Measurements from ENCODE around the gene RRAS.
A peak's percentile ranks its signal among the peaks of the same experiment; 100 is the strongest.

The RRAS gene

GRCh38 chr19:49640113-49640898 lies at the start of gene RRAS:
TSS of gene RRAS (minus strand) at chr19:49640143. CDS start at chr19:49640098, 45 bp downstream.
- DNase-seq (ENCODE audit: low read depth in 2 of 2) = peak; percentile 98 to 99

GRCh38 chr19:49689133-49690078 lies 49.5 kb upstream of the RRAS start, which contains the start of gene ADM5:
TSS of gene ADM5 (plus strand) at chr19:49689594. CDS start at chr19:49689838, 244 bp downstream.
- DNase-seq (ENCODE audit: low read depth in 2 of 2) = no peak

GRCh38 chr19:49688531-49689132 lies 48.7 kb upstream of the RRAS start:
- DNase-seq (ENCODE audit: low read depth in 2 of 2) = no peak

GRCh38 chr19:49687566-49688316 lies 47.8 kb upstream of the RRAS start:
- DNase-seq (ENCODE audit: low read depth in 2 of 2) = no peak

GRCh38 chr19:49687150-49687549 lies 47.2 kb upstream of the RRAS start:
- DNase-seq (ENCODE audit: low read depth in 2 of 2) = no peak

- DNase-seq (ENCODE audit: low read depth in 2 of 2) = no peak
These were observed 46.7 kb upstream of the RRAS start for GRCh38 chr19:49686503-49687088.

- no peak for DNase-seq (ENCODE audit: low read depth in 2 of 2)
These were observed 45.9 kb upstream of the RRAS start for GRCh38 chr19:49685845-49686332.

- no peak for DNase-seq (ENCODE audit: low read depth in 2 of 2)
These were observed 45.1 kb upstream of the RRAS start for GRCh38 chr19:49684983-49685553.

- DNase-seq (ENCODE audit: low read depth in 2 of 2) = no peak
These were observed 44.5 kb upstream of the RRAS start for GRCh38 chr19:49684251-49684982.

GRCh38 chr19:49683814-49684250 lies 43.9 kb upstream of the RRAS start:
- DNase-seq (ENCODE audit: low read depth in 2 of 2) = no peak

- DNase-seq (ENCODE audit: low read depth in 2 of 2) = no peak
These were observed 42.3 kb upstream of the RRAS start for GRCh38 chr19:49682274-49682673.

- no peak for DNase-seq (ENCODE audit: low read depth in 2 of 2)
These were observed 41.9 kb upstream of the RRAS start for GRCh38 chr19:49681830-49682229.

- DNase-seq (ENCODE audit: low read depth in 2 of 2) = peak; percentile 91 to 92
These were observed 40.7 kb upstream of the RRAS start for GRCh38 chr19:49680421-49681351.

- no peak for DNase-seq (ENCODE audit: low read depth in 2 of 2)
These were observed 39.9 kb upstream of the RRAS start for GRCh38 chr19:49679771-49680413.

- DNase-seq (ENCODE audit: low read depth in 2 of 2) = no peak
These were observed 39.2 kb upstream of the RRAS start for GRCh38 chr19:49678985-49679770.

GRCh38 chr19:49677901-49678674 lies 38.1 kb upstream of the RRAS start:
- peak; percentile 43 to 76 for DNase-seq (ENCODE audit: low read depth in 2 of 2)
